Spleen (tissue), 11 donors: ENCODE results near the gene MAGI3. TPM values are rescaled to one million over a fixed set of nuclear protein-coding genes. Genes with fewer than 3 reads are reported as not detected.

Source experiments
- DNase-seq: peaks from one replicate; pipeline ENCODE4 v3.0.0-alpha.2; 2020
- H3K27ac ChIP-seq, 8 donors: fragments of 200-600 bp; sonication (generic) in 7 of 8; 1 replicate in 4 of 8; 2 replicates in 4 of 8; pipeline versions ENCODE4 v1.5.0 to v1.8.0; 2016 to 2021; ENCODE audit warnings: inconsistent platforms in 4 of 8, mild to moderate bottlenecking in 4 of 8, moderate library complexity in 1 of 8
- H3K27me3 ChIP-seq, 7 donors: fragments of 200-600 bp; sonication (generic) in 6 of 7; replicated peaks in 1 of 7; 1 replicate in 4 of 7; 2 replicates in 3 of 7; pipeline versions ENCODE4 v1.5.0 to v1.8.0; 2016 to 2021; ENCODE audit warnings: inconsistent platforms in 3 of 7, mild to moderate bottlenecking in 1 of 7
- H3K36me3 ChIP-seq, 6 donors: fragments of 200-600 bp; sonication (generic) in 5 of 6; 1 replicate in 4 of 6; 2 replicates in 2 of 6; pipeline versions ENCODE4 v1.5.0 to v1.8.0; 2016 to 2021; ENCODE audit warnings: inconsistent platforms in 2 of 6
- H3K4me1 ChIP-seq, 6 donors: fragments of 200-600 bp; sonication (generic) in 5 of 6; 1 replicate in 3 of 6; 2 replicates in 3 of 6; pipeline versions ENCODE4 v1.5.0 to v1.8.0; 2016 to 2021; ENCODE audit warnings: inconsistent platforms in 3 of 6
- H3K4me3 ChIP-seq, 8 donors: fragments of 200-600 bp; sonication (generic) in 7 of 8; 1 replicate in 4 of 8; 2 replicates in 4 of 8; pipeline versions ENCODE4 v1.5.0 to v1.8.0; 2016 to 2021; ENCODE audit warnings: inconsistent platforms in 4 of 8, mild to moderate bottlenecking in 4 of 8, moderate library complexity in 2 of 8
- H3K9me3 ChIP-seq, 8 donors: fragments of 200-600 bp; sonication (generic) in 7 of 8; 1 replicate in 4 of 8; 2 replicates in 4 of 8; pipeline versions ENCODE4 v1.5.0 to v1.8.0; 2016 to 2021; ENCODE audit warnings: inconsistent platforms in 4 of 8
- CTCF ChIP-seq, 11 experiments: fragments of 200-600 bp in 7 of 11; fragments of 450-650 bp in 4 of 11; sonication (generic) in 4 of 11; IDR thresholded peaks in 8 of 11; conservative IDR thresholded peaks in 3 of 11; 1 replicate in 7 of 11; 2 replicates in 4 of 11; pipeline versions ENCODE4 v1.4.0 to v1.8.0; 2016 to 2021; ENCODE audit warnings: antibody characterized with exemption in 11 of 11, inconsistent platforms in 4 of 11, mild to moderate bottlenecking in 1 of 11
- POLR2A ChIP-seq, 3 donors: fragments of 450-650 bp; IDR thresholded peaks; one replicate each; pipeline ENCODE4 v1.5.1; 2017; ENCODE audit warnings: antibody characterized with exemption in 3 of 3, mild to moderate bottlenecking in 1 of 3
- POLR2AphosphoS5 ChIP-seq, 3 donors: sonication (generic); formaldehyde crosslinking; IDR thresholded peaks; one replicate each; pipeline ENCODE4 v1.5.1; 2017; ENCODE audit warnings: antibody characterized with exemption in 3 of 3
- WGBS, 5 donors: extraction: QIAGEN DNeasy Blood & Tissue Kit in 3 of 5; methylation state at CpG; one replicate each; pipeline versions ENCODE4 v1.1.5 to v1.1.7; 2013 to 2018; 5-methylcytosine and 5-hydroxymethylcytosine counted together
- intact Hi-C: fragments of 100-400 bp; cut with DNase I; formaldehyde crosslinking; loops from one replicate; pipeline ENCODE4 v1.15.0; 2023; ENCODE audit warnings: low total_unique reads
- polyA plus RNA-seq, 3 donors: library from polyadenylated mRNA; stranded (reverse); fragments of 200-250 nt; gene quantifications; one replicate each; pipeline ENCODE4 v1.2.1, GENCODE V29; 2013
- total RNA-seq, 7 donors: library from RNA; depleted of rRNA in 3 of 7; stranded (reverse); fragments of >200 nt in 3 of 7; fragmentation: NEBNext Ultra II Directional in 4 of 7; extraction: Animal tissue kit (Norgen Biotek cat#: 25700) in 4 of 7; gene quantifications; one replicate each; pipeline versions ENCODE4 v1.1.0 to v1.2.1, GENCODE V29; 2016 to 2021
- donor health status: healthy with polysubstance abuse.
- donor health status: DM: no; HTN: no; CAD: no; lungs with moderate emphysema.
- donor health status: DM: no; HTN: no; CAD: no.
- donor health status: Bipolar disorder and iron deficiency.
- donor health status: healthy.
- donor health status: DM: no; HTN: no; CAD: no.
- donor health status: DM: yes; HTN: yes; CAD: no.

Gene MAGI3
- total and polyA plus RNA-seq, 10 donors, result 0.74 to 16.3 (median 9.9) TPM

DNA sequence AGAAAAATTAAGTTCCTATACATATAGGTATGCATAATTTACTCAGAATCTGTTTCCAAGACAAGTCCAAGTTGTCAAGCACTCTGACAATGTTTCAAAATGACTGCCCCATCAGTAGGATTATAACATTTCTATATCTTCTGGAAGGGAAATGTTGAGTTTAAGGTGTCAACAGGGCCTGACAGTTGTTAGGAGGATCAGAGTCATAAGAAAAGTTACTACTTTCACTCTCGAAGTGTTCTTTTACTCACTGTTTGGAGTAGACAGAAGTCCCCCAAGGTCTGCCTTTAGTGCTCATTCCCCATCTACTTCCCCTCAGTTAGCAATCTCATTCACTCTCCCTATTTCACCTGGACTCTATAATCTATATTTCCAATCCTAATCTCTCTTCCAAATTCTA is 20.6 kb upstream of the MAGI3 start:
- no peak for DNase-seq
- Histone ChIP-seq H3K27ac (no peak overlapping the region), H3K27me3 (no peaks in the 10 kb centered on the region), H3K9me3 (no peaks in the 10 kb centered on the region), H3K4me3 (no peak overlapping the region), H3K36me3 (no peaks in the 10 kb centered on the region), H3K4me1 (no peaks in the 10 kb centered on the region)
- WGBS, 5 donors, result 65 to 86% (median 69%) methylated on average over 1 of the region's 1 CpG
- no peak for TF ChIP-seq POLR2A (IDR thresholded peaks at IDR 0.05)
- no peak for TF ChIP-seq POLR2AphosphoS5 (IDR thresholded peaks at IDR 0.05)
- TF ChIP-seq CTCF (IDR thresholded peaks at IDR 0.05 in 8 of 11, conservative IDR thresholded peaks at IDR 0.05 in 3 of 11), result no peak
- intact Hi-C loops, result no loop called here

DNA sequence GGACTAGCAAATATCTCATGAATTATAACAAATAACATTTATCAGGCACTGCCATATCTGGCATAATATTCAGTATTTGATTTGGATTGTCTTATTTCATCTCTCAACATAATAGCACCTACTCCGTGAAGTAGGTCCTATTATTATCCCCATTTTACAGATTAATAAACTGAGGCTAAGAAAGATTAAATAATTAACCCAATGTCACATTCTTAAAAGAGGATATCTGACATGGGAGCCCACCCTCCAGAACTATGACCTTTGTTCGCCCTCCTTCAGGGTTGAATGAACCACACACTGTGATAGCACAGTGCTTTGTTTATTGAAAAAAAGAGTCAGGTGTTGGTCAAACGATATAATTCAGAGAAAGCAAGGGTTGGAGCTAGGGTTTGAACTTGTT is 19.4 kb upstream of the MAGI3 start:
- 84 to 92% (median 88%) methylated on average over 3 of the region's 3 CpGs for WGBS, 5 donors
- Histone ChIP-seq H3K27ac (no peak overlapping the region), H3K4me1 (no peaks in the 10 kb centered on the region), H3K36me3 (no peaks in the 10 kb centered on the region), H3K4me3 (no peak overlapping the region), H3K27me3 (no peaks in the 10 kb centered on the region), H3K9me3 (no peaks in the 10 kb centered on the region)
- TF ChIP-seq POLR2A (IDR thresholded peaks at IDR 0.05) (no peak), POLR2AphosphoS5 (IDR thresholded peaks at IDR 0.05) (no peak), CTCF (IDR thresholded peaks at IDR 0.05 in 8 of 11, conservative IDR thresholded peaks at IDR 0.05 in 3 of 11) (no peak)
- DNase-seq, result no peak
- intact Hi-C loops, result no loop called here

GRCh38 chr1:113372546-113372945 is 17.8 kb upstream of the MAGI3 start:
- no peak overlapping the region for H3K27ac ChIP-seq
- H3K27me3 ChIP-seq, result no peaks in the 10 kb centered on the region
- intact Hi-C loops, result no loop called here
- H3K9me3 ChIP-seq, result no peaks in the 10 kb centered on the region
- WGBS, 5 donors, result 80 to 92% (median 88%) methylated on average over 2 of the region's 2 CpGs
- H3K36me3 ChIP-seq, result no peaks in the 10 kb centered on the region
- no peaks in the 10 kb centered on the region for H3K4me1 ChIP-seq
- no peak overlapping the region for H3K4me3 ChIP-seq
- TF ChIP-seq POLR2A (IDR thresholded peaks at IDR 0.05) (no peak), POLR2AphosphoS5 (IDR thresholded peaks at IDR 0.05) (no peak), CTCF (IDR thresholded peaks at IDR 0.05 in 8 of 11, conservative IDR thresholded peaks at IDR 0.05 in 3 of 11) (no peak)
- no peak for DNase-seq

DNA sequence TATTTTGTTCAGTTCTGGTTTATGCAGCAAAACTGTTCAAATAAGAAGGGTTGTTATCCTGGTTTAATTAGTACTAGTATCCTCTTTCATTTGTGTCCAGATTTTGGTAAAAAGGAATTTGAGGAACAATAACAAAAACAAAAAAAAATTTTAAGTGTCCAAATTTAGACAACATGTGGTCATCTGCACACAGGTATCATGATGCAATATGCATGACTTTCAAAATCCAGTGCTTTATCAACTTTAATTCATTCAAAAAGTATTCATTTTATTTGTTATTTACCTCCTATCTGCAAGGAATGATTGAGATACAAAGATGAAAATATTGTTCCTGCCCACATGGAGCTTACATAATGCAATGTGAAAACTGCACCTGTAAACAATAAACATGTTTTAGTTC is 16.7 kb upstream of the MAGI3 start:
- intact Hi-C loops, result no loop called here

DNA sequence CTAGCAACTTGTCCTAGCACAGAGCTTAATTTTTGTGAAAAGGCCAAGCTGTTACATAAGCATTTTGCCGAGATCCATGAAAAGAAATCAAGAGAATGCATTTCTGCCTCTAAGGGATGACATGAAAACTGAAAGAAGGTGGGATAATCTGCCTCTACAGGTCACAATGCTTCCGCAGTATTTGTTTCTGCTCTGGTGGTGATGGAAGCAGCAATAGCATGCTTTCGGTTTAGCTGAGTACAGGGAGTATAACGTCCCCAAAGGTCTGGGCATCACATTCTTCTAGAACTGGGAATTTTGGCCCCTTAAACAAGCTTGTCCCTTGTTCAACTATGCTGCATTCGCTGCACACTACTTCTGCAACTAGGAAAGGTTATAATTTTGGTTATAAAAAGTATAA is 14.4 kb upstream of the MAGI3 start:
- WGBS, 5 donors, result 55 to 82% (median 73%) methylated on average over 5 of the region's 5 CpGs

More for the DNA sequence above, 16.7 kb upstream of the MAGI3 start:
- no peaks in the 10 kb centered on the region for H3K36me3 ChIP-seq
- no peaks in the 10 kb centered on the region for H3K9me3 ChIP-seq
- no peaks in the 10 kb centered on the region for H3K4me1 ChIP-seq
- DNase-seq, result no peak
- TF ChIP-seq POLR2A (IDR thresholded peaks at IDR 0.05) (no peak), POLR2AphosphoS5 (IDR thresholded peaks at IDR 0.05) (no peak)
- H3K27me3 ChIP-seq, result no peaks in the 10 kb centered on the region
- H3K4me3 ChIP-seq, result no peak overlapping the region
- H3K27ac ChIP-seq, result no peak overlapping the region

More for the DNA sequence above, 14.4 kb upstream of the MAGI3 start:
- Histone ChIP-seq H3K4me1 (no peaks in the 10 kb centered on the region), H3K4me3 (no peak overlapping the region), H3K36me3 (no peaks in the 10 kb centered on the region), H3K27me3 (no peaks in the 10 kb centered on the region), H3K9me3 (no peaks in the 10 kb centered on the region), H3K27ac (no peak overlapping the region)
- no peak for TF ChIP-seq CTCF (IDR thresholded peaks at IDR 0.05 in 8 of 11, conservative IDR thresholded peaks at IDR 0.05 in 3 of 11)
- TF ChIP-seq POLR2A (IDR thresholded peaks at IDR 0.05), result no peak
- no peak for TF ChIP-seq POLR2AphosphoS5 (IDR thresholded peaks at IDR 0.05)
- no peak for DNase-seq
- intact Hi-C loops, result no loop called here
